ENCODE results near the gene ME2.

Gene ME2

GRCh38 chr18:50861617-50862016 is 17.3 kb upstream of the ME2 start:
- no peak overlapping the region for H3K4me3 ChIP-seq (replicated peaks; ENCODE audit: low read depth, low read length)
- no peak for DNase-seq (ENCODE audit: low read depth)
- no peak for TF ChIP-seq CTCF (IDR thresholded peaks at IDR 0.05; ENCODE audit: low read length, missing control alignments)

- TF ChIP-seq CTCF (IDR thresholded peaks at IDR 0.05; ENCODE audit: low read length, missing control alignments), result no peak
- no peak for DNase-seq (ENCODE audit: low read depth)
- no peak overlapping the region for H3K4me3 ChIP-seq (replicated peaks; ENCODE audit: low read depth, low read length)
These were observed 16.5 kb upstream of the ME2 start for GRCh38 chr18:50862401-50862800.

GRCh38 chr18:50863840-50864375 is 15.0 kb upstream of the ME2 start:
- no peak for DNase-seq (ENCODE audit: low read depth)
- H3K4me3 ChIP-seq (replicated peaks; ENCODE audit: low read depth, low read length), result no peak overlapping the region
- no peak for TF ChIP-seq CTCF (IDR thresholded peaks at IDR 0.05; ENCODE audit: low read length, missing control alignments)

- peak; percentile 26 for TF ChIP-seq CTCF (IDR thresholded peaks at IDR 0.05; ENCODE audit: low read length, missing control alignments)
- DNase-seq (ENCODE audit: low read depth), result peak; percentile 38
- no peak overlapping the region for H3K4me3 ChIP-seq (replicated peaks; ENCODE audit: low read depth, low read length)
These were observed 12.2 kb upstream of the ME2 start for GRCh38 chr18:50866765-50867164.

GRCh38 chr18:50869150-50869549 is 9.8 kb upstream of the ME2 start:
- no peak for TF ChIP-seq CTCF (IDR thresholded peaks at IDR 0.05; ENCODE audit: low read length, missing control alignments)
- DNase-seq (ENCODE audit: low read depth), result no peak
- no peak overlapping the region for H3K4me3 ChIP-seq (replicated peaks; ENCODE audit: low read depth, low read length)

GRCh38 chr18:50870138-50870845 is 8.6 kb upstream of the ME2 start:
- no peak overlapping the region for H3K4me3 ChIP-seq (replicated peaks; ENCODE audit: low read depth, low read length)
- TF ChIP-seq CTCF (IDR thresholded peaks at IDR 0.05; ENCODE audit: low read length, missing control alignments), result no peak
- peak; percentile 56 for DNase-seq (ENCODE audit: low read depth)

GRCh38 chr18:50871846-50872245 is 7.1 kb upstream of the ME2 start:
- no peak for DNase-seq (ENCODE audit: low read depth)
- H3K4me3 ChIP-seq (replicated peaks; ENCODE audit: low read depth, low read length), result no peak overlapping the region
- TF ChIP-seq CTCF (IDR thresholded peaks at IDR 0.05; ENCODE audit: low read length, missing control alignments), result no peak
